Activated CD8-positive, alpha-beta memory T cell treated with anti-CD3 and anti-CD28 coated beads, Interleukin-2, amount 10 ng/mL, durations not matched to agents 7 days and 5 days (primary cell): ENCODE measurements around the gene PDE4A. TPM values are rescaled to one million over a fixed set of nuclear protein-coding genes. Genes with fewer than 3 reads are reported as not detected.
"Not testable (repeated sequence)": the region's sequence is repeated elsewhere in the genome, so short reads cannot be mapped to it uniquely, and the experiment has no call there.

Experiments used
- ATAC-seq: fragments of 150-1000 bp; cut with Tn5 transposase; one replicate; pipeline ENCODE4 v1.10.0; 2021; ENCODE audit warnings: moderate library complexity
- CTCF ChIA-PET: fragments of 350-600 bp; sonication (Branson Sonifier 250); formaldehyde crosslinking; loops from one replicate; lab custom pipeline; 2021; ENCODE audit warnings: antibody characterized with exemption; lab: Charles Lee
- DNase-seq: peaks from one replicate; pipeline ENCODE4 v3.0.0-alpha.2; 2020
- H3K27ac Mint-ChIP-seq: one replicate; pipeline ENCODE4 v1.8.0; 2021; ENCODE audit warnings: mild to moderate bottlenecking, mixed read lengths
- H3K27me3 Mint-ChIP-seq: one replicate; pipeline ENCODE4 v1.8.0; 2021; ENCODE audit warnings: mixed read lengths
- H3K36me3 Mint-ChIP-seq: one replicate; pipeline ENCODE4 v1.8.0; 2021; ENCODE audit warnings: mild to moderate bottlenecking, mixed read lengths
- H3K4me1 Mint-ChIP-seq: one replicate; pipeline ENCODE4 v1.8.0; 2021; ENCODE audit warnings: mixed read lengths
- H3K4me3 Mint-ChIP-seq: one replicate; pipeline ENCODE4 v1.8.0; 2021; ENCODE audit warnings: mild to moderate bottlenecking, moderate library complexity, mixed read lengths
- H3K9me3 Mint-ChIP-seq: one replicate; pipeline ENCODE4 v1.8.0; 2022; ENCODE audit warnings: low read depth, mixed read lengths
- total RNA-seq, 2 experiments: library from RNA; stranded (reverse); gene quantifications; one replicate each; pipeline ENCODE4 v1.2.3, GENCODE V29; 2021

The PDE4A gene
- total RNA-seq, 2 experiments from 2014 or later: 74.9 to 103 TPM

- CTCF ChIA-PET: interaction anchor here (1.2 to 23.2 kb wide), 7 partner anchors 15 to 163 kb away, joined by 3 to 1020 read pairs (median 20); partner anchors contain the start of genes CDKN2D and PDE4A
- Mint-ChIP-seq H3K4me3 (peak overlapping the region; percentile 53), H3K4me1 (peaks cover 70% of the 10 kb centered on the region), H3K27me3 (no peaks in the 10 kb centered on the region), H3K36me3 (peaks cover 21% of the 10 kb centered on the region), H3K27ac (peak overlapping the region; percentile 93), H3K9me3 (no peaks in the 10 kb centered on the region)
- DNase-seq (no peak), ATAC-seq (no peak)
These were observed 13.2 kb upstream of the PDE4A start for GRCh38 chr19:10407096-10407495.

- Mint-ChIP-seq H3K27me3 (no peaks in the 10 kb centered on the region), H3K4me1 (peaks cover 77% of the 10 kb centered on the region), H3K27ac (peak overlapping the region; percentile 99), H3K9me3 (no peaks in the 10 kb centered on the region), H3K36me3 (peaks cover 18% of the 10 kb centered on the region), H3K4me3 (peak overlapping the region; percentile 78)
- DNase-seq: peak; percentile 93
- CTCF ChIA-PET: interaction anchor here (1.0 to 23.2 kb wide), 8 partner anchors 14 to 236 kb away, joined by 3 to 1020 read pairs (median 4); partner anchors contain the start of genes ICAM1 and PDE4A
- peak; percentile 42 for ATAC-seq
These were observed 11.6 kb upstream of the PDE4A start for GRCh38 chr19:10408511-10409283.

GRCh38 chr19:10411224-10411623 is 9.1 kb upstream of the PDE4A start:
- DNase-seq, H3K4me3 Mint-ChIP-seq, H3K27me3 Mint-ChIP-seq, H3K9me3 Mint-ChIP-seq, ATAC-seq: not testable (repeated sequence)
- H3K36me3 Mint-ChIP-seq: peaks cover 24% of the 10 kb centered on the region
- H3K4me1 Mint-ChIP-seq: peaks cover 79% of the 10 kb centered on the region
- CTCF ChIA-PET: interaction anchor here (1.0 to 23.2 kb wide), 6 partner anchors 3 to 142 kb away, joined by 3 to 1020 read pairs (median 7); partner anchors contain the start of genes CDC37 and PDE4A
- peak overlapping the region; percentile 99 for H3K27ac Mint-ChIP-seq

- CTCF ChIA-PET: interaction anchor here (1.0 to 23.2 kb wide), 12 partner anchors 4 to 162 kb away, joined by 3 to 1020 read pairs (median 4); partner anchors contain the start of genes CDC37 and PDE4A
- peak; percentile 57 for ATAC-seq
- peak; percentile 74 for DNase-seq
- Mint-ChIP-seq H3K27ac (peak overlapping the region; percentile 99), H3K27me3 (no peaks in the 10 kb centered on the region), H3K4me1 (peaks cover 77% of the 10 kb centered on the region), H3K4me3 (peak overlapping the region; percentile 51), H3K36me3 (peaks cover 22% of the 10 kb centered on the region), H3K9me3 (no peaks in the 10 kb centered on the region)
These were observed 7.9 kb upstream of the PDE4A start for GRCh38 chr19:10412257-10412977.

DNA sequence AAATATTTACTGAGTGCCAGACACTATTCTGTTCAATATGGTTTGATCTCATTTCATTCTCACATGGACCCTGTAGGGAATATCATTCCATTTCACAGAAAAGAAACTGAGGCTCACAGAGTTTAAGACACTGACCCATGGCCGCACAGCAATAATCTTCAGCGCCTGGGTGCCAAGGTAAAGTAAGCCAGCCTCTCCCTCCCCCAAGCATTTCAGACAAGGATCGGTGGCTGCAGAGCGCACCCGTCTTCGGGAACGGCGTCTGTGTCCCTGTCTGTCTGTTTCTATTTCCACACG is 4.3 kb upstream of the PDE4A start:
- no peak for DNase-seq
- peaks cover 62% of the 10 kb centered on the region for H3K4me1 Mint-ChIP-seq
- H3K27ac Mint-ChIP-seq: peak overlapping the region; percentile 95
- no peaks in the 10 kb centered on the region for H3K9me3 Mint-ChIP-seq
- H3K36me3 Mint-ChIP-seq: peaks cover 14% of the 10 kb centered on the region
- peaks cover 4% of the 10 kb centered on the region for H3K27me3 Mint-ChIP-seq
- CTCF ChIA-PET: interaction anchor here (0.7 to 23.2 kb wide), 19 partner anchors 6 to 312 kb away, joined by 3 to 1020 read pairs (median 6); partner anchors contain the start of genes CDC37, ICAM1, PDE4A and RAVER1
- no peak for ATAC-seq
- H3K4me3 Mint-ChIP-seq: peak overlapping the region; percentile 76

DNA sequence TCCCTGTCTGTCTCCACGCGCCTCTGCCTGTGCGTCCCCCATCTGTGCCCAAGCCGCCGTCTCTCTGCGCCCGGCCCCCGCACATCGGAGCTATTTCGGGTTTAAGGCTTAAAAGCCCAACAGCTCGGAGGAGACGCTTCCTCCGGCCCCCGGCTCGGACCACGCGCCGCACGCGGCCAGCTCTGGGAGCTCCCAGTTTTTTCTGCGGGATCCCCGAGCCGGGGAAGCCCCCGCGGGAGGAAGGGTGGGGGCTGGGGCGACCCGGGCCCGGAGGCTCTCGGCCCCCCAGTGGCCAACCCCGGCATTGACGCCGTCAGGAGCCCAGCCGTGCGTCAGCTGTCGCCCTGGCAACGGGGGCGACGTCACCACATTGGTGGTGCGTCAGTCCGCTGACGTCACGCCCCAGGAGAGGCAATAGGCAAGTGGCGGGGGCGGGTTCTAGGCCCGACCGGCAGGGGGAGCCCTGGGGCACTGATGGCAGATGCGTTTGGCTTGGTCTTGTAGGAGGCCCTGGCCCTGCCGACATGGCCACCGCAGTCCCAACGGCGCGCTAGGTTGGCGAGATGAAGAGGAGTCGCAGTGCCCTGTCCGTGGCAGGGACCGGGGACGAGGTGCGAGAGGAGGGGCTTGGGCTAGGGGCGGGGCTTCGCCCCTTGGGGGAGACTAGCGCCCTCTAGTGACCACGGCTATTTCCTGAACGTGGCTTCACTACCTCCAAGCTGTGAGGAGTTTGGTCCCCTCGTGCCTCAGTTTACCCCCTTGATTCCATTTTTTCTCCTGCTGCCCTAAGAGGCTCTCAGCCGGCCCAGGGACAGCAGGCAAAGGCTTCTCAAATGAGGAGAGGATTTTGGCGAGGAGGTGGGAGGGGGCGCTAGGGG is 3.7 kb upstream of the PDE4A start:
- H3K4me3 Mint-ChIP-seq: peak overlapping the region; percentile 76
- DNase-seq: peak; percentile 98
- H3K36me3 Mint-ChIP-seq: peaks cover 14% of the 10 kb centered on the region
- H3K27ac Mint-ChIP-seq: peak overlapping the region; percentile 95
- peaks cover 4% of the 10 kb centered on the region for H3K27me3 Mint-ChIP-seq
- H3K9me3 Mint-ChIP-seq: no peaks in the 10 kb centered on the region
- ATAC-seq: peak; percentile 48
- peaks cover 61% of the 10 kb centered on the region for H3K4me1 Mint-ChIP-seq
- CTCF ChIA-PET: interaction anchor here (0.6 to 23.2 kb wide), 27 partner anchors 6 to 343 kb away, joined by 3 to 1020 read pairs (median 6); partner anchors contain the start of genes CDC37, ICAM1, PDE4A and RAVER1

DNA sequence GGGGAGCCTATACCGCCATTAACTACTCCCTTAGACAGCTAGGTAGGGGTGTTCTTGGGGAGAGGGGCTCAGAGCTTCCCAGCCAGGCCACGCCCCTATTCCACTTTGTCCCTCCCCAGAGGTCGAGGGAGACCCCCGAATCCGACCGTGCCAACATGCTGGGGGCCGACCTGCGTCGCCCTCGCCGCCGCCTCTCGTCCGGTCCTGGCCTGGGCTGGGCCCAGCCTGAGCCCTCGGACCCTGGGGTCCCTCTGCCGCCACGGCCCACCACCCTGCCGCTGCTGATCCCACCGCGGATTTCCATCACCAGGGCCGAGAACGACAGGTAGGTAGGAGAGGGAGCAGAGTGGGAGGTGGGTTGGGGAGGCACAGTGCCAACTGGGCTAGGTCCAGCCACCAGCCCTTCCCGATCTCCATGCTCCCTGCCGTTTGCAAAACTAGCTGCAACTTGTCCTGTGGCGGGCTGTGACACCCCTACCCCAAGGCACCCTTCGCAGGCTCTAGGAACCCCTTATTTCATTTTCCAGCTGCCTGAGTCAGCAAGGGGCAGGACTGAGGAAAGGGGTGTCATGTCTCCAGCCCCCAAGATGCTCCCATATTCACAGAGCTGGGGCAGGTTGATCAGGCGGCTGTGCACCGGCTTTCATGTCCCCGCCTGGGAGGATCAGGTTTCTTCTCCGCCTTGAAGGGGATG is 2.6 kb upstream of the PDE4A start:
- Mint-ChIP-seq H3K4me3 (peak overlapping the region; percentile 85), H3K4me1 (peaks cover 61% of the 10 kb centered on the region), H3K9me3 (no peaks in the 10 kb centered on the region), H3K36me3 (peaks cover 15% of the 10 kb centered on the region), H3K27ac (peak overlapping the region; percentile 79), H3K27me3 (peaks cover 4% of the 10 kb centered on the region)
- ATAC-seq (no peak), DNase-seq (peak; percentile 54)
- CTCF ChIA-PET: interaction anchor here (0.6 to 23.2 kb wide), 18 partner anchors 5 to 342 kb away, joined by 3 to 1020 read pairs (median 6); partner anchors contain the start of genes CDC37, ICAM1, PDE4A and TYK2

DNA sequence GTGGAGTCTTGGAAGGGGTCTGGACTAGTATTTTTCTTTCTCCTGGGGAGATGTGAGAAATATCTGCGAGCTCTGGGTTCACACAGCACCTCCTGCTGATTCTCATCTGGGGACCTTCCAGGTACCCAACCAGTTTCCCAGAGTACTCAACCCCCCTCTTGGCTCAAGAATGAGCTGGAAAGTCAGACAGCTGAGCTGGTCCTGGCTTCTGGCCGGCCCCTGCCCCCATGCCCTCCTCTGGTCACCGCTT is 2.2 kb upstream of the PDE4A start:
- CTCF ChIA-PET: interaction anchor here (1.0 to 23.2 kb wide), 11 partner anchors 4 to 158 kb away, joined by 3 to 1020 read pairs (median 8); partner anchors contain the start of genes CDC37, ICAM1, PDE4A and TYK2

GRCh38 chr19:10418485-10419199 is 1.7 kb upstream of the PDE4A start:
- ATAC-seq (no peak), DNase-seq (peak; percentile 66)
- peaks cover 15% of the 10 kb centered on the region for H3K36me3 Mint-ChIP-seq

More for the DNA sequence above, 2.2 kb upstream of the PDE4A start:
- peak overlapping the region; percentile 79 for H3K27ac Mint-ChIP-seq
- H3K9me3 Mint-ChIP-seq: no peaks in the 10 kb centered on the region
- DNase-seq (no peak), ATAC-seq (no peak)
- H3K4me1 Mint-ChIP-seq: peaks cover 62% of the 10 kb centered on the region
- H3K27me3 Mint-ChIP-seq: peaks cover 4% of the 10 kb centered on the region
- peaks cover 15% of the 10 kb centered on the region for H3K36me3 Mint-ChIP-seq
- H3K4me3 Mint-ChIP-seq: peak overlapping the region; percentile 85

GRCh38 chr19:10419200-10419645 is 1.1 kb upstream of the PDE4A start:
- ATAC-seq (peak; percentile 1), DNase-seq (no peak)
- CTCF ChIA-PET: interaction anchor here (1.0 to 23.2 kb wide), 7 partner anchors 3 to 149 kb away, joined by 3 to 1020 read pairs (median 25); partner anchors contain the start of genes CDC37, ICAM1, PDE4A and TYK2
- Mint-ChIP-seq H3K4me1 (peaks cover 66% of the 10 kb centered on the region), H3K27me3 (peaks cover 4% of the 10 kb centered on the region), H3K27ac (peak overlapping the region; percentile 84), H3K9me3 (no peaks in the 10 kb centered on the region), H3K4me3 (peak overlapping the region; percentile 85), H3K36me3 (peaks cover 13% of the 10 kb centered on the region)

More at GRCh38 chr19:10418485-10419199, 1.7 kb upstream of the PDE4A start:
- H3K4me3 Mint-ChIP-seq: peak overlapping the region; percentile 85
- H3K27ac Mint-ChIP-seq: peak overlapping the region; percentile 79
- peaks cover 64% of the 10 kb centered on the region for H3K4me1 Mint-ChIP-seq
- CTCF ChIA-PET: interaction anchor here (1.0 to 23.2 kb wide), 11 partner anchors 4 to 158 kb away, joined by 3 to 1020 read pairs (median 8); partner anchors contain the start of genes CDC37, ICAM1, PDE4A and TYK2
- no peaks in the 10 kb centered on the region for H3K9me3 Mint-ChIP-seq
- peaks cover 4% of the 10 kb centered on the region for H3K27me3 Mint-ChIP-seq
